Hematopoietic multipotent progenitor cell treated with erythropoietin and hydrocortisone succinate and interleukin-3 and kit ligand, for 8 days (in vitro differentiated cells): ENCODE results near the gene DLG2.
"Not testable (repeated sequence)": the region's sequence is repeated elsewhere in the genome, so short reads cannot be mapped to it uniquely, and the experiment has no call there.

ENCODE experiments used
- DNase-seq: peaks from one replicate; pipeline ENCODE4 v3.0.0-alpha.2; 2015

DLG2 gene

DNA sequence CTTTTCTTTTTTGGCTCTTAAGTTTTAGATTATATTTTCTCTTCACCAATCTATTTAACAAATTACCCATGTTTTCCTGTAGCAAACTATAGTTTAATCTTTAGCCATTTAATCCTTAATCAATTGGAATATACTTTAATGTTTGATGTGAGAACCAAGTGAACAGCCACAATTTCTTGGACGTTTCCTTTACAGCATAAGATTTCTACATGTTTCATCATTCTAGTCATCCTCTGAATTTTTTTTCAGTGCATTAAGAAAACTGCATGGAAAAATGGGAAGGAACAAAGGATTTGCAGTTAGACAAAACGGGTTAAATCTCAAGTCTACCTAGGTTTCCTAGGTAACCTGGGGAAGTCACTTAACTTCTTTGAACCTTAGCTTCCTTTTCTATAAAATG, 1833.8 kb downstream of the DLG2 start:
- DNase-seq = no peak

DNA sequence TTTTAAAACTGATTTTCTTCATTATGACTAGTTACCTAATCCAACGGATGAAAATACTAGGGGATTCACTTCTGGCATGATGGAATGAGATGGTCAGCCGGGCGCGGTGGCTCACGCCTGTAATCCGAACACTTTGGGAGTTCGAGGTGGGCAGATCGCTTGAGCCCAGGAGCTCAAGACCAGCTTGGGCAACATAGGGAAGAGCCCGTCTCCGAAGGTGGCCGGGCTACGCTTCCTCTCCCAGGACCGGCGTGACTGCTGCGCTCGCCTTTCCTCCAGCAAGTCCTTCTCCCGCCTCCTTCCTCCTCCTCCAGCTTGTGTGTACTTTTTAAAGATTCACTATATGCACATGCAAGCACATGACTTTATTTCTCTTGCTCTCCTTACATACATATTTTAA, 1835.6 kb downstream of the DLG2 start:
- no peak for DNase-seq

GRCh38 chr11:83785942-83786341, 1841.2 kb downstream of the DLG2 start:
- DNase-seq = no peak

GRCh38 chr11:83784419-83784818, 1842.7 kb downstream of the DLG2 start:
- no peak for DNase-seq

DNA sequence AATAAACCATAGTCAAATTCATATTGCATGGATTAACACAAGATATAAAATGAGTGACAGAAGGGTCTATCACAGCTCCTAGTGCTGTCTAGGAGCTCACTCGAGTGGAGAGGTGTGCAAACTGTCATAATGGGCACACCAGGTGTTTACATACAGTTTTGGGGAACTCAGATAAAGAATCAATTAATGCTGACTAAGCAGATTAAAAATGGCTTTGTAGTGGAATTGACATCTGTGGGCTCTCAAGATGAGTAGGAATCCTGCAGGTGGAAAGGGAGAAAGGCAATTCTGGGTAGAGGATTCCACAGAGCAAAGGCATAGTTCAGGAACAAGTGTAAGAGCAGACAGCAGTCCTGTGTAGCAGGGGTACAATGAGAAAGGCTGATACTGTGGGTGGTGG, 1844.8 kb downstream of the DLG2 start:
- no peak for DNase-seq

DNA sequence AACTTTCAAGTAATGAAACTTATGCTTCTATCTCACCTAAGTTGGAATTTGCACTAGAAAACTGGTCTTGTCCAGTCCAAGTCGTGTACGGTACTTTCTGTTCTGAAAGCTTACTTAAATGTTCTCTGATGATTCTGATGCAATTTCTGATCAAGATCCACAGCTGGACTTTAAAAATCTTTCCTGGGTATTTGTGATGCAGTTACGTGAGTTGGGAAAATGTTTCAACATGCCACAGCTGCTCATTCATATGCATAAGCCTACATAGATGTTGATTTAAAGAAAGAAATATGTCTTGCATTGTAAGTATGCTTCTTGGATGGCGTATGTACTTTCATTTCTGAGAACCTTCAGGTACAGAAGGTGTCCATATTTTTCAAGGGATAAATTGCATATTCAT, 1847.3 kb downstream of the DLG2 start:
- no peak for DNase-seq

- DNase-seq = no peak
Measured at GRCh38 chr11:83778596-83778995, 1848.5 kb downstream of the DLG2 start.

GRCh38 chr11:83773950-83774880, 1852.9 kb downstream of the DLG2 start:
- DNase-seq = no peak

- no peak for DNase-seq
Measured at GRCh38 chr11:83768489-83768888, 1858.7 kb downstream of the DLG2 start.

DNA sequence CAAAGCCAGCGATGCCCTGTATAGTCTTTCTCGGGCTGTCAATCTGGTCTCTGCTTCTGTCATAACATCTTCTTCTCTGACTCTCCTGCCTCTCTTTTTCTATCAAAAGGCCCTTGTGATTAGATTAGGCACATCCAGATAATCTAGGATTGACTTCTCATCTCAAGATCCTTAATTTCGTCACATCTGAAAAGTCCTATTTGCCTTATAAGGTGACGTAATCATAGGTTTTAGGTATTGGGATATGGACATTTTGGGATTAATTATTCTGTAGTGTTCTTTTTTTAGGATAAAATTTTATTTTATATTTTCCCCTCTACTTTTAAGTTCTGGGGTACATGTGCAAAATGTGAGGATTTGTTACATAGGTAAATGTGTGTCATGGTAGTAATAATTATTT, 1860.2 kb downstream of the DLG2 start:
- no peak for DNase-seq

DNA sequence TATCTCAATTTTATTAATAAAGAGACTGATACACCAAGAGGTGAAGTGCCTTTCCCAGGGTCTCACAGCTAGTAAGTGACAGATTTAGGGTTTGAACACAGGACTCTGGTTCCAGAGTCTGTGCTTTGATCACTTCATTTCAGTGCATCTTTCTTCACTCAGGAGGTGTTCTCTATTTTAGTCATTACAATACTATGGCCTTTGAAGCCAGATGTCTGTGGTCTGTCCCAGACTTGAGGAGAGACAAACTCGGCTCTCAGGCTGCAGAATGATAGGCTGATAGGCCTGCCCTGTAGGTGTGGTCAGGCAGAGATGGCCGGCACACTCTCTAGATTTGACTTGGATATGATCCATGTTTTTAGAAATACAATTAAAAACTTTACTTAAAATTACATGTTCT, 1862.5 kb downstream of the DLG2 start:
- DNase-seq = no peak

DNA sequence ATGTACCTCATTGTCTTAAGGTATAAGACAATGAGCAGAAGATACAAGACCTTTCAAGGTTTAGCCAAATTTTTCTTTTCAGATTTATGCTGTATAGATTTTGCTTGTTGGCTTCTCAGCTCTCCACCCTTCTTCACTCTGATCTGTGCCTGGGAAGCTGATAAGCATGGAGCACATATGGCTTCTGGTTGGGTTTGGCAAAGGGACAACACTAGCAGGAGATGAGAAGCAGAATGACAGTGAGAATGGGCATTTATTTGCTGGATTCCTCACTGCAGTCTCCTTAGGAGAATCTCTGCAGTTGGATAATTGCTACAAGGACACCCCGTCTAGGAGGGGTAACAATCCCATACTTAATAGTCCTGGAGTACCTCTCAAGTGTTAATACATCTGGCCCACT, 1866.2 kb downstream of the DLG2 start:
- no peak for DNase-seq

DNA sequence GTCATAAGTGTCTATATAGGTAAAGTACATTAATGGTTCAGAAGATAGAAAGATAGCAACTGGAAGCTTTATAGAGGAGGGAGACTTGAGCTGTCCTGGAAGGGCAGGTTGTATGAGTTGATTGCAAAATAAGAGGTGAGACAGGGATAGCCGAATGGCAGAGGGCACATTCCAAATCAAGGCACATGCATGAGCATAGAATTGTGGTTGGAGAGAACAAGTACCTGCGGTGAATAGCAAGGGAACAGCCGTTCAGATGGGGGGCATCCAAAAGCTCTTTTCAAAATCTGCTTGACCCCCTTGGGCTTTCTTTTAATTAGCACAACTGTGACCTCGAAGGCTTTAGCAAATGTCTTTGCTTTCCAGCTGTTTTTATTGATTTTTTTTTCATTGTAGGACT, 1868.0 kb downstream of the DLG2 start:
- no peak for DNase-seq

GRCh38 chr11:83751041-83751440, 1876.1 kb downstream of the DLG2 start:
- no peak for DNase-seq

DNA sequence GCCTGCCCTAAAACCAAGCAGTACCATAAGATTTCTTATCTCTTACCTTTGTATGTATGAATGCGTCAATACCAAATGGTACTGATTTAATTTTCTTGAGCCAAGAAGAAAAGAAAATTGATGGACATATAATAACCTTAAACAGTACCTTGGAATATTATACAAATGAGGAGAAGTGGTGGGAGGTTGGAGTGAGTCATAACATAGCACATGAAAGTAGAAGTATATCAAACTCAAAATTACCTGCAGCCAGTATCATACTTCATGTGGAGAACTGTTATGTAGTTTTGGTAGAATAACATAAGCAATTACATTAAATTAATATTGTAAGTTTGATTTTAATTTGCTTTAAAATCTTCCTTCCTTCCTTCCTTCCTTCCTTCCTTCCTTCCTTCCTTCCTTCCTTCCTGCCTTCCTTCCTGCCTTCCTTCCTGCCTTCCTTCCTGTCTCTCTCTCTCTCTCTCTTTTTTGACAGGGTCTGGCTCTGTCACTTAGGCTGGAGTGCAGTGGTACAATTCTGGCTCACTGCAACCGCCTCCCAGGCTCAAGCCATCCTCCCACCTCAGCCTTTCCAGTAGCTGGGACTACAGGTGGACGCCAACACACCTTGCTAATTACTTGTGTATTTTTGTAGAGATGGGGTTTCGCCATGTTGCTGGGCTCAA, 1880.1 kb downstream of the DLG2 start:
- no peak for DNase-seq

DNA sequence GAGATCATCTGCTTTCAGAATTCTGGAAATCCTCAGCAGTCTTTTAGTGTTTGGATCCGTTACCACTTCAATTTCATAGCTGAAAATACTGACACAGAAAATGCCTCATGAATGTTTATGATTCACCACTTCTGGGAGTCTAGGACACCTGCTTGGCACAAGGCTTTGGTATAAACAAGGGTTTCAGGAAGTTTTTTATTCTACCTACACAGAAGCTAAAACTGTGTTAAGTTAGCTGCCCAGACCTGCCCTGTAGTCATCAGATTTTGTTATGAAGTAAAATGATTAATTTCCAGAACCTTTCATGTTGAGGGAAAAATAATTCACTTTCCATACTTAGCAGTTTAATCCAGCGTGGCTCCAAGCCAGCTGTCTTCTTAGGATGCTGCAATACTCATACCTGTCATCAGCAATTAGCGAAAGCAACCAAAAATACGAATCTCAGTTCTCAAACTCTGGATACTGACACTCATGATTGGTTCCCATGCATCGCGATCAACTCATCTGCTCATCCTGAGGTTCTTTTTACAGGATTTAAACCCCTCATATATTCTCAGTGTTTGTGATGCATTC, 1882.4 kb downstream of the DLG2 start:
- DNase-seq = no peak

DNA sequence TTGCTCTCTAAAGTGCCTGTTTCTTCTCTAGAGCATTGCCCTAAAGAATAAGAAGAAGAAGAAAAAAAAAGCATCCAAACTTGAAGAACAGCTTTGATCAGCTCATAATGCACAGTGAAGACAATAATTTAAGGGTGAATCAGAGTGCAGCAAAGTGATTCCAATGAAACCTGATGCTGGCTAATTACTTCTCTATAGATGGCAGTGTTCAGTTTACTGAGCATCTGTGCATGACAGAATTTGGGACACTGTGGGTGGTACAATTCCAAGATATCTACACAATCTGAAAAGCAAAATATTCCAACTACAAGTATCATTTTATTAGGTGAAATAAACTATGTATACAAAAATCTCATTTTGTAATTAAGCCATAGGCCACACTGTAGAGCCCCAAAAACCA, 1890.5 kb downstream of the DLG2 start:
- DNase-seq = no peak

GRCh38 chr11:83734120-83734519, 1893.0 kb downstream of the DLG2 start:
- no peak for DNase-seq

GRCh38 chr11:83731288-83731687, 1895.9 kb downstream of the DLG2 start:
- not testable (repeated sequence) for DNase-seq

GRCh38 chr11:83728281-83728680, 1898.9 kb downstream of the DLG2 start:
- DNase-seq = no peak

DNA sequence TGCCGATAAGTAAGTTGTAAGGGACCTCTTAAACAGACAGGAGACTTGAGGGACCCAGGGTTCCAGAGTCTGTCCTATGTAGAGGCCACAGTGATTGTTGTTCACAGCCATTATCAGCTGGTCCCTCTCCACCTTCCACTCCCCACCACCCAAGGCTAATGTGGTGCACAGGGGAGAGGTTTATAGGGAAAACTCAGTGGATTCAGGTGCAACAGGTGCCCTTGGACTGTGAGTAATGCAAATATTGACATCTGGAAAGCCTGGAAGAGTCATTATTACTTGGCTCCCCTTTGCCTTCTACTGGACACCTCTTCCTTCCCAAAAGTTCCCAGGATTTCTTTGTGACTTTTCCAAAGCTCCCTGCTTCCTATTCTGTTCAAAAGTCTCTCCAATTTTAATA, 1899.9 kb downstream of the DLG2 start:
- no peak for DNase-seq

- DNase-seq = no peak
Measured at GRCh38 chr11:83726316-83726715, 1900.8 kb downstream of the DLG2 start.

DNA sequence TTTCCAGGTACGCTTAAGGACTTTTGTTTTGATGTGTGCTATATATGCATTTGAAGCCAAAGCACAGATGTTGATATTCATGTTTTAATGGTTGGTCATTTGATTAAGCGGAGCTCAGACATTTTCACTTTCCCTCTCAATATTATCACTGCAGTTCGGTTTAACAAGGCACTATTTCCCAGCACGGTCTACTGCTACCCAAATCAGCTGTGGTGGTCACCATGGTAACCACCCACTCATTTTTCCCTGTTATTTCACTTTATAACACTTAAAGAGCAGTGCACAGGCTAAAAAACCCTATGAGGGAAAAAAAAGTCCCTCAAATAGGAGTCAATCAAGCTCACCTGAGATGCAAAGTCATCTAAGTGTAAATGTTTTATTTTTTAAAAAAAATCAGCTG, 1901.4 kb downstream of the DLG2 start:
- no peak for DNase-seq

- no peak for DNase-seq
Measured at GRCh38 chr11:83725269-83725560, 1901.9 kb downstream of the DLG2 start.
